ENCODE measurements around the gene TNNC1.

The TNNC1 gene

GRCh38 chr3:52489453-52489852 lies 35.6 kb upstream of the TNNC1 start:
- Histone ChIP-seq H3K9me3 (ENCODE audit: insufficient read depth, low read length) (no peaks in the 10 kb centered on the region), H3K4me3 (ENCODE audit: insufficient read length, low read depth) (no peak overlapping the region), H3K36me3 (ENCODE audit: insufficient read depth, insufficient read length, low read length) (peaks cover 94% of the 10 kb centered on the region), H3K4me1 (ENCODE audit: insufficient read depth, insufficient read length) (peaks cover 7% of the 10 kb centered on the region), H3K27me3 (ENCODE audit: insufficient read depth, insufficient read length) (no peaks in the 10 kb centered on the region), H3K9ac (ENCODE audit: insufficient read length, low read depth) (no peak overlapping the region)
- DNase-seq (ENCODE audit: low read depth, low spot score), result no peak
- TF ChIP-seq ZNF274 (IDR thresholded peaks at IDR 0.05; ENCODE audit: low read depth, low read length), result no peak
- TF ChIP-seq SUZ12 (IDR thresholded peaks at IDR 0.05; ENCODE audit: extremely low read depth, insufficient read depth, insufficient read length), result no peak
- TF ChIP-seq YY1 (IDR thresholded peaks at IDR 0.05; ENCODE audit: insufficient read depth, insufficient read length), result no peak

- Histone ChIP-seq H3K27me3 (ENCODE audit: insufficient read depth, insufficient read length) (no peaks in the 10 kb centered on the region), H3K4me3 (ENCODE audit: insufficient read length, low read depth) (no peak overlapping the region), H3K4me1 (ENCODE audit: insufficient read depth, insufficient read length) (peaks cover 7% of the 10 kb centered on the region), H3K36me3 (ENCODE audit: insufficient read depth, insufficient read length, low read length) (peaks cover 96% of the 10 kb centered on the region), H3K9me3 (ENCODE audit: insufficient read depth, low read length) (no peaks in the 10 kb centered on the region), H3K9ac (ENCODE audit: insufficient read length, low read depth) (peak overlapping the region; percentile 26)
- no peak for TF ChIP-seq YY1 (IDR thresholded peaks at IDR 0.05; ENCODE audit: insufficient read depth, insufficient read length)
- TF ChIP-seq SUZ12 (IDR thresholded peaks at IDR 0.05; ENCODE audit: extremely low read depth, insufficient read depth, insufficient read length), result no peak
- no peak for TF ChIP-seq ZNF274 (IDR thresholded peaks at IDR 0.05; ENCODE audit: low read depth, low read length)
- no peak for DNase-seq (ENCODE audit: low read depth, low spot score)
Observed at GRCh38 chr3:52488746-52489145, 34.9 kb upstream of the TNNC1 start.

GRCh38 chr3:52487788-52488691 lies 34.2 kb upstream of the TNNC1 start:
- Histone ChIP-seq H3K27me3 (ENCODE audit: insufficient read depth, insufficient read length) (no peaks in the 10 kb centered on the region), H3K36me3 (ENCODE audit: insufficient read depth, insufficient read length, low read length) (peaks cover 96% of the 10 kb centered on the region), H3K9me3 (ENCODE audit: insufficient read depth, low read length) (no peaks in the 10 kb centered on the region), H3K4me1 (ENCODE audit: insufficient read depth, insufficient read length) (peaks cover 7% of the 10 kb centered on the region), H3K9ac (ENCODE audit: insufficient read length, low read depth) (no peak overlapping the region), H3K4me3 (ENCODE audit: insufficient read length, low read depth) (no peak overlapping the region)
- TF ChIP-seq SUZ12 (IDR thresholded peaks at IDR 0.05; ENCODE audit: extremely low read depth, insufficient read depth, insufficient read length), result no peak
- TF ChIP-seq YY1 (IDR thresholded peaks at IDR 0.05; ENCODE audit: insufficient read depth, insufficient read length), result no peak
- TF ChIP-seq ZNF274 (IDR thresholded peaks at IDR 0.05; ENCODE audit: low read depth, low read length), result no peak
- no peak for DNase-seq (ENCODE audit: low read depth, low spot score)

DNA sequence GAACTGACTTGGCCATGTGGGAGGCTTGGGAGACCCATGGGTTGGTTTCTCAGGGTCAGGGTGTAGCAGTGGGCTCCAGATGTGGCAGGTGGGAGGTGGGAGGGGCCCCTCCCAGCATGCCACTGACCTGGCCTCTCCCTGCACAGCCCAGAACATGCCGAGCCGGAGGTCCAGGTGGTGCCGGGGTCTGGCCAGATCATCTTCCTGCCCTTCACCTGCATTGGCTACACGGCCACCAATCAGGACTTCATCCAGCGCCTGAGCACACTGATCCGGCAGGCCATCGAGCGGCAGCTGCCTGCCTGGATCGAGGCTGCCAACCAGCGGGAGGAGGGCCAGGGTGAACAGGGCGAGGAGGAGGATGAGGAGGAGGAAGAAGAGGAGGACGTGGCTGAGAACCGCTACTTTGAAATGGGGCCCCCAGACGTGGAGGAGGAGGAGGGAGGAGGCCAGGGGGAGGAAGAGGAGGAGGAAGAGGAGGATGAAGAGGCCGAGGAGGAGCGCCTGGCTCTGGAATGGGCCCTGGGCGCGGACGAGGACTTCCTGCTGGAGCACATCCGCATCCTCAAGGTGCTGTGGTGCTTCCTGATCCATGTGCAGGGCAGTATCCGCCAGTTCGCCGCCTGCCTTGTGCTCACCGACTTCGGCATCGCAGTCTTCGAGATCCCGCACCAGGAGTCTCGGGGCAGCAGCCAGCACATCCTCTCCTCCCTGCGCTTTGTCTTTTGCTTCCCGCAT lies 33.4 kb upstream of the TNNC1 start:
- Histone ChIP-seq H3K27me3 (ENCODE audit: insufficient read depth, insufficient read length) (no peaks in the 10 kb centered on the region), H3K36me3 (ENCODE audit: insufficient read depth, insufficient read length, low read length) (peaks cover 96% of the 10 kb centered on the region), H3K4me1 (ENCODE audit: insufficient read depth, insufficient read length) (peaks cover 8% of the 10 kb centered on the region), H3K9me3 (ENCODE audit: insufficient read depth, low read length) (no peaks in the 10 kb centered on the region), H3K9ac (ENCODE audit: insufficient read length, low read depth) (no peak overlapping the region), H3K4me3 (ENCODE audit: insufficient read length, low read depth) (no peak overlapping the region)
- TF ChIP-seq YY1 (IDR thresholded peaks at IDR 0.05; ENCODE audit: insufficient read depth, insufficient read length) (no peak), SUZ12 (IDR thresholded peaks at IDR 0.05; ENCODE audit: extremely low read depth, insufficient read depth, insufficient read length) (no peak), ZNF274 (IDR thresholded peaks at IDR 0.05; ENCODE audit: low read depth, low read length) (no peak)
- no peak for DNase-seq (ENCODE audit: low read depth, low spot score)

DNA sequence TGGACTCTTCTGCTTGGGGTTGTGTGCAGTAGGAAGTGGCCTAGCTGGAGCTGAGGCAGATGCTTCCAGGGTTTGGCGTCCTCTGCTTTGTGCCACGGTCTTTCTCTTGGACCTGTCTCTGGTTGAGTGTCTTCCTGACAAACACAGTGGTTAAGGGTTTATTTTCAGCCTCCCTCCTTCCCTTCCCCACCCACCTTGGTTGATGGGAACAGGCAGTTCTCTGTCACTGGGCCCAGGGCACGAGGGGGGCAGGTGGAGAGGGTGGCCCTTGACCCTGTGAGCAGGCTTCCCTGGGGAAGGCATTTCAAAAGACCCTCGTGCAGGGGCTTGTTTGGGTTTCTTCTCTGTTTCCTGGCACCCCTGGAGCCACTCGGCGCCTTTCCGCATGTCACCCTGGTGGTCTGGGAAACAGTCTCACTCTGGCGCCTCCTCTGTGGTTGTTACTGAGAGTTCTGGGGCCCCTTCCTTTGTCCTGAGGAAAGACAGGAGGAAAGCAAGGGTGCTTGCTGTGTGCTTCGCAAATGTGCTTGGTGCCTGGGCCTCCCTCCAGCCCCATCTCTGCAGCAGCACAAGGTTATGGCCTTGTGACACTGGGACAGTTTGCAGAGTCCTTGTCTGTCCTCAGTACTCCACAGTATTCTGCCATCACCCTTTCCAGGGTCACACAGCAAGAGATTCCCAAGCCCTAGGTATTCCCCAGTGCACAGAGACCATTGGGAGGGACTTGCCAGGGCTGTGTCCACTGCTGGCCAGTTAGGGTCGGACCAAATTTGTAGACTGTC lies 31.0 kb upstream of the TNNC1 start:
- no peak for DNase-seq (ENCODE audit: low read depth, low spot score)
- no peak overlapping the region for H3K4me3 ChIP-seq (ENCODE audit: insufficient read length, low read depth)
- peaks cover 96% of the 10 kb centered on the region for H3K36me3 ChIP-seq (ENCODE audit: insufficient read depth, insufficient read length, low read length)
- TF ChIP-seq YY1 (IDR thresholded peaks at IDR 0.05; ENCODE audit: insufficient read depth, insufficient read length), result no peak
- no peak for TF ChIP-seq ZNF274 (IDR thresholded peaks at IDR 0.05; ENCODE audit: low read depth, low read length)
- no peak for TF ChIP-seq SUZ12 (IDR thresholded peaks at IDR 0.05; ENCODE audit: extremely low read depth, insufficient read depth, insufficient read length)
- H3K4me1 ChIP-seq (ENCODE audit: insufficient read depth, insufficient read length), result peaks cover 8% of the 10 kb centered on the region
- no peaks in the 10 kb centered on the region for H3K27me3 ChIP-seq (ENCODE audit: insufficient read depth, insufficient read length)
- H3K9me3 ChIP-seq (ENCODE audit: insufficient read depth, low read length), result no peaks in the 10 kb centered on the region
- no peak overlapping the region for H3K9ac ChIP-seq (ENCODE audit: insufficient read length, low read depth)

DNA sequence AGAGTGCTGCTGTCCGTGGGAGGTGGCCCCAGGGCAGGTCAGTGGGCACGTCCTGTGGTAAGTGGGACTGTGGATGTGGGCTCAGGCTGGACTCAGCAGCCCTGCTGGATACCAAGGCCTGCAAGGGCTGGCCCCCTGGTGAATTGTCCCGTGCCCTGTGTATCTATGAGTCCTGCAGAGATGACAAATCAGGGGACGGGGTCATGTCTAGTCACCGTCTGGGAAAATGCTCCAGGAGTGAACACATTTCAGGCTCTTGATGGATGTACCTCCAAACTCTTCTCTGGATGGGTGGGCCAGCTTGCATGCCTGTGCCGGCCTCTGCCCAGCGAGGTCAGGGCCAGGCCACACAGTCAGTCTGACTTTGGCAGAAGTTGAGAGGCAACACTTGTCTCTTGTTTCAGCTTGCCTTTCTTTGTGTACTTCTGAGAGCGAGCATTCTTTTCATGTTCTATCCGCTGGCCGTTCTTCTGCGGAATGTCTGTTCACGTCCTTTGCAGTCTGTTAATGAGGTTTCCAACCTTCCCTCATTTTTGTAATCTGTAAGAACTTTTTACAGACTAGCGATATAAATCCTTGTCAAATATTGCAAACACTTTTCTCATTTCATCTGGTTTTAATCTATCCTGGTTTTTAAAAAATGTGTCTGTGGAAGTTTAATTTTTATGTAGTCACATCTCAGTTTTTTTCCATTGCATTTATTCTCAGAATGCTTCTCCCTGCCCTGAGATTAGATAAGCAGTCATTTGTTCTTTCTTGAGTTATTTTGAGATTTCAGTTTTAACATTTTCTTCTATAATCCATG lies 29.9 kb upstream of the TNNC1 start:
- no peaks in the 10 kb centered on the region for H3K9me3 ChIP-seq (ENCODE audit: insufficient read depth, low read length)
- H3K9ac ChIP-seq (ENCODE audit: insufficient read length, low read depth), result peak overlapping the region; percentile 32
- no peak overlapping the region for H3K4me3 ChIP-seq (ENCODE audit: insufficient read length, low read depth)
- peaks cover 8% of the 10 kb centered on the region for H3K4me1 ChIP-seq (ENCODE audit: insufficient read depth, insufficient read length)
- peaks cover 96% of the 10 kb centered on the region for H3K36me3 ChIP-seq (ENCODE audit: insufficient read depth, insufficient read length, low read length)
- TF ChIP-seq ZNF274 (IDR thresholded peaks at IDR 0.05; ENCODE audit: low read depth, low read length) (no peak), SUZ12 (IDR thresholded peaks at IDR 0.05; ENCODE audit: extremely low read depth, insufficient read depth, insufficient read length) (no peak), YY1 (IDR thresholded peaks at IDR 0.05; ENCODE audit: insufficient read depth, insufficient read length) (no peak)
- H3K27me3 ChIP-seq (ENCODE audit: insufficient read depth, insufficient read length), result no peaks in the 10 kb centered on the region
- no peak for DNase-seq (ENCODE audit: low read depth, low spot score)
